B cell (primary cell): ENCODE data around the gene PLP1. TPM values are rescaled to one million over a fixed set of nuclear protein-coding genes. Genes with fewer than 3 reads are reported as not detected.

Experiments used
- ATAC-seq: fragments of 200-7000 bp; cut with Tn5 transposase; one replicate; pipeline ENCODE4 v1.10.0; 2021; ENCODE audit warnings: low read depth, mild to moderate bottlenecking, moderate number of reproducible peaks, moderate library complexity
- CTCF ChIA-PET: fragments of 350-600 bp; sonication (Branson Sonifier 250); formaldehyde crosslinking; loops from one replicate; lab custom pipeline; 2021; ENCODE audit warnings: antibody characterized with exemption, inconsistent platforms; lab: Charles Lee
- POLR2A ChIA-PET: fragments of 350-600 bp; sonication (Branson Sonifier 250); formaldehyde crosslinking; loops from one replicate; lab custom pipeline; 2021; ENCODE audit warnings: antibody characterized with exemption; lab: Charles Lee
- DNase-seq: peaks from one replicate; pipeline ENCODE4 v3.0.0; 2013
- H2AFZ ChIP-seq: 2 replicates; pipeline ENCODE4 v1.6.1; 2012; ENCODE audit warnings: mild to moderate bottlenecking, low read depth, low read length; ENCODE audit not compliant: insufficient read depth, poor library complexity, severe bottlenecking
- H3K27ac ChIP-seq, 2 donors: 1 replicate in 1 of 2; 2 replicates in 1 of 2; pipeline ENCODE4 v1.5.1; 2012 to 2013; ENCODE audit warnings: low read length in 2 of 2, mild to moderate bottlenecking in 2 of 2, moderate library complexity in 1 of 2
- H3K27me3 ChIP-seq, 4 experiments: fragments of 200-600 bp in 1 of 4; sonication (generic) in 1 of 4; replicated peaks in 1 of 4; 1 replicate in 2 of 4; 2 replicates in 2 of 4; pipeline versions ENCODE4 v1.6.1 to v1.7.0; 2013 to 2016; ENCODE audit warnings: low read length in 3 of 4, mild to moderate bottlenecking in 2 of 4, mixed read lengths in 1 of 4, moderate library complexity in 1 of 4; ENCODE audit not compliant: insufficient read depth in 4 of 4, control insufficient read depth in 3 of 4; ENCODE audit errors: control extremely low read depth in 1 of 4
- H3K36me3 ChIP-seq, 2 experiments: replicated peaks in 1 of 2; 1 replicate in 1 of 2; 2 replicates in 1 of 2; pipeline versions ENCODE4 v1.6.1 to v1.7.1; 2013; ENCODE audit warnings: low read length in 1 of 2; ENCODE audit not compliant: insufficient read depth in 2 of 2, control insufficient read depth in 1 of 2; ENCODE audit errors: control extremely low read depth in 1 of 2, extremely low read depth in 1 of 2
- H3K4me1 ChIP-seq, 2 donors: fragments of 200-600 bp in 1 of 2; sonication (generic) in 1 of 2; 1 replicate in 1 of 2; 2 replicates in 1 of 2; pipeline versions ENCODE4 v1.5.1 to v1.6.1; 2013 to 2017; ENCODE audit warnings: low read length in 2 of 2; ENCODE audit not compliant: control insufficient read depth in 2 of 2, insufficient read depth in 2 of 2
- H3K4me2 ChIP-seq: replicated peaks from 2 replicates; pipeline ENCODE3; 2012; ENCODE audit warnings: mild to moderate bottlenecking, low read depth, low read length; ENCODE audit not compliant: poor library complexity, severe bottlenecking
- H3K4me3 ChIP-seq, 5 experiments: fragments of 200-600 bp in 1 of 5; sonication (generic) in 1 of 5; 1 replicate in 3 of 5; 2 replicates in 2 of 5; pipeline versions ENCODE4 v1.5.1 to v1.7.0; 2011 to 2016; ENCODE audit warnings: low read length in 4 of 5, mild to moderate bottlenecking in 4 of 5, low read depth in 2 of 5, control low read depth in 1 of 5, moderate library complexity in 1 of 5; ENCODE audit not compliant: insufficient read depth in 1 of 5; ENCODE audit errors: control extremely low read depth in 1 of 5, extremely low read depth in 1 of 5
- H3K79me2 ChIP-seq: fragments of 200-600 bp; sonication (generic); one replicate; pipeline ENCODE4 v1.6.0; 2016; ENCODE audit warnings: low read length; ENCODE audit not compliant: control insufficient read depth, insufficient read depth
- H3K9ac ChIP-seq: fragments of 200-600 bp; sonication (generic); 2 replicates; pipeline ENCODE4 v1.6.1; 2017; ENCODE audit warnings: mild to moderate bottlenecking, low read length, moderate library complexity
- H3K9me3 ChIP-seq, 3 donors: one replicate each; pipeline versions ENCODE4 v1.6.1 to v1.7.1; 2013; ENCODE audit warnings: low read length in 2 of 3; ENCODE audit not compliant: control insufficient read depth in 2 of 3, insufficient read depth in 1 of 3; ENCODE audit errors: control extremely low read depth in 1 of 3
- H4K20me1 ChIP-seq: 2 replicates; pipeline ENCODE4 v1.6.0; 2012; ENCODE audit warnings: mild to moderate bottlenecking, low read length; ENCODE audit not compliant: insufficient read depth, control insufficient read depth, poor library complexity, severe bottlenecking
- H3K27ac Mint-ChIP-seq: one replicate; pipeline ENCODE4 v1.8.0; 2021; ENCODE audit warnings: mixed read lengths
- H3K27me3 Mint-ChIP-seq: one replicate; pipeline ENCODE4 v1.8.0; 2021; ENCODE audit warnings: mixed read lengths
- H3K4me1 Mint-ChIP-seq: one replicate; pipeline ENCODE4 v1.8.0; 2021; ENCODE audit warnings: mixed read lengths
- H3K4me3 Mint-ChIP-seq: one replicate; pipeline ENCODE4 v1.8.0; 2021; ENCODE audit warnings: mixed read lengths
- H3K9me3 Mint-ChIP-seq: one replicate; pipeline ENCODE4 v1.8.0; 2022; ENCODE audit warnings: mixed read lengths; ENCODE audit not compliant: insufficient read depth
- EZH2 ChIP-seq: IDR thresholded peaks from 2 replicates; pipeline ENCODE4 v1.6.1; 2012; ENCODE audit warnings: borderline replicate concordance, low read depth, mild to moderate bottlenecking, moderate library complexity, low read length; ENCODE audit not compliant: insufficient read depth, poor library complexity, severe bottlenecking
- WGBS: methylation state at CpG from one replicate; pipeline ENCODE4 v1.1.5; 2013; ENCODE audit warnings: missing lambda C conversion rate; ENCODE audit not compliant: insufficient coverage; 5-methylcytosine and 5-hydroxymethylcytosine counted together
- intact Hi-C: fragments of 100-400 bp; cut with micrococcal nuclease; formaldehyde crosslinking; loops from one replicate; pipeline ENCODE4 v1.10.0; 2022
- polyA plus RNA-seq: library from polyadenylated mRNA; depleted of rRNA; stranded (reverse); fragments of >200 nt; gene quantifications from 2 replicates; pipeline ENCODE4 v1.2.3, GENCODE V29; 2012
- total RNA-seq, 2 donors: library from RNA; stranded (reverse); fragments of 120-200 nt in 1 of 2; gene quantifications; 1 replicate in 1 of 2; 2 replicates in 1 of 2; pipeline versions ENCODE4 v1.2.3 to v1.2.4, GENCODE V29; 2013 to 2022
- TF ChIP-seq, protein P1 (sequence below): fragments of 200-600 bp; IDR thresholded peaks from one replicate; pipeline ENCODE4 v1.8.0; 2022; ENCODE audit warnings: antibody characterized with exemption, mild to moderate bottlenecking

PLP1 gene
- total and polyA plus RNA-seq, 2 donors (not counting 1 experiment from before 2014, with no cell fraction given) = not detected

DNA sequence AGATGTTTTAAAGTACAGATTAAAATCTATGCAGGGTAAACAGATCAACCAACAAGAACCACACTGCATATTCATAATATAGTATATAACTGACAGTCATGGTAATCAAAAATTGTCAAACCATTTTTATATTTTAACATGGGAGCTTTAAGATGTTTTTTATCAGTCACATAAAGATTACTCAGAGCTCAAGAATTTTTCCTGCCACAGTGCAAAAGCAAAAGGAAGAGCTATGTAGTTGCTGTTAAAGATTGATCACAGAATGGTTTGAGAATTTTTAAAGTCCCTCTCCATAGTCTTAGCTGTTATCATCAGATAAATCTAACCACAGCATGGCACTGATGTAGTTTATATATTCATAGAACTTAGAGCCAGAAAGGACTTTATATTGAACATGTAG is 47.0 kb downstream of the PLP1 start:
- no peak for ATAC-seq
- Histone ChIP-seq H3K79me2 (no peaks in the 10 kb centered on the region), H3K9ac (no peak overlapping the region), H3K27ac (no peak overlapping the region), H3K36me3 (no peaks in the 10 kb centered on the region), H3K4me3 (no peak overlapping the region), H3K27me3 (no peaks in the 10 kb centered on the region), H3K4me1 (no peaks in the 10 kb centered on the region), H2AFZ (no peak overlapping the region), H3K4me2 (no peak overlapping the region), H3K9me3 (no peaks in the 10 kb centered on the region), H4K20me1 (no peaks in the 10 kb centered on the region)
- Mint-ChIP-seq H3K27me3 (no peaks in the 10 kb centered on the region), H3K27ac (no peak overlapping the region), H3K9me3 (no peaks in the 10 kb centered on the region), H3K4me1 (no peaks in the 10 kb centered on the region), H3K4me3 (no peak overlapping the region)
- no peak for DNase-seq
- TF ChIP-seq, protein P1, sequence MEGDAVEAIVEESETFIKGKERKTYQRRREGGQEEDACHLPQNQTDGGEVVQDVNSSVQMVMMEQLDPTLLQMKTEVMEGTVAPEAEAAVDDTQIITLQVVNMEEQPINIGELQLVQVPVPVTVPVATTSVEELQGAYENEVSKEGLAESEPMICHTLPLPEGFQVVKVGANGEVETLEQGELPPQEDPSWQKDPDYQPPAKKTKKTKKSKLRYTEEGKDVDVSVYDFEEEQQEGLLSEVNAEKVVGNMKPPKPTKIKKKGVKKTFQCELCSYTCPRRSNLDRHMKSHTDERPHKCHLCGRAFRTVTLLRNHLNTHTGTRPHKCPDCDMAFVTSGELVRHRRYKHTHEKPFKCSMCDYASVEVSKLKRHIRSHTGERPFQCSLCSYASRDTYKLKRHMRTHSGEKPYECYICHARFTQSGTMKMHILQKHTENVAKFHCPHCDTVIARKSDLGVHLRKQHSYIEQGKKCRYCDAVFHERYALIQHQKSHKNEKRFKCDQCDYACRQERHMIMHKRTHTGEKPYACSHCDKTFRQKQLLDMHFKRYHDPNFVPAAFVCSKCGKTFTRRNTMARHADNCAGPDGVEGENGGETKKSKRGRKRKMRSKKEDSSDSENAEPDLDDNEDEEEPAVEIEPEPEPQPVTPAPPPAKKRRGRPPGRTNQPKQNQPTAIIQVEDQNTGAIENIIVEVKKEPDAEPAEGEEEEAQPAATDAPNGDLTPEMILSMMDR = no peak
- no peak for TF ChIP-seq EZH2
- ChIA-PET POLR2A (no interaction called here), CTCF (interaction anchor here (0.8 to 1.6 kb wide), 2 partner anchors 14 to 290 kb away, joined by 3 to 4 read pairs; no protein-coding TSS in a partner anchor)
- intact Hi-C loops = no loop called here

DNA sequence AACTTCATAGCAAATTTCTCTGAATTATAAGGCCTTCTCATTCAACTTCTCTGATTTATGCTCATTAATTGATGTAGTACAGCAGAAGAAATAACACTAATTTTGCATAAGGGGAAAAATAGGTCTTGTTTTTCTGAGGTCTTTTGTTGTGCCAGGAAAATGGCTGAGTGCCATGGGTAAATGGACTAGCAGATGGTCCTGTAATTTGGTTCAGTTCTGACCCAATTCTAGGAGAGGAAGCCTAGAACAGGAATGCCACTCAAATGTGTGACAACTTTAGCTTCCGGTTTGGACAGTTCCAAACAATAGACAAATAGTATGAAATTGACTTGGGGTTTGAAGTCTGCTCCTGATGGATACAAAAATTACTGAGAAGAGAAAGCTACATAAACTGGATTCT is 49.2 kb downstream of the PLP1 start:
- H3K27ac ChIP-seq = no peak overlapping the region
- no peak overlapping the region for H3K4me3 Mint-ChIP-seq
- ATAC-seq = no peak

More for the DNA sequence above, 49.2 kb downstream of the PLP1 start:
- no peak for DNase-seq
- no peaks in the 10 kb centered on the region for H3K9me3 Mint-ChIP-seq
- Histone ChIP-seq H3K4me3 (no peak overlapping the region), H4K20me1 (no peaks in the 10 kb centered on the region), H2AFZ (no peak overlapping the region), H3K27me3 (no peaks in the 10 kb centered on the region), H3K36me3 (no peaks in the 10 kb centered on the region), H3K79me2 (no peaks in the 10 kb centered on the region), H3K4me2 (no peak overlapping the region), H3K9me3 (no peaks in the 10 kb centered on the region), H3K9ac (no peak overlapping the region), H3K4me1 (no peaks in the 10 kb centered on the region)
- TF ChIP-seq EZH2 = no peak
- TF ChIP-seq, protein P1 = no peak
- ChIA-PET POLR2A (no interaction called here), CTCF (no interaction called here)
- H3K27me3 Mint-ChIP-seq = no peaks in the 10 kb centered on the region
- WGBS = 100% methylated on average over 1 of the region's 1 CpG
- peaks cover 2% of the 10 kb centered on the region for H3K4me1 Mint-ChIP-seq
- H3K27ac Mint-ChIP-seq = no peak overlapping the region
- intact Hi-C loops = no loop called here
